ENCODE data around the gene TMEM267. TPM values are rescaled to one million over a fixed set of nuclear protein-coding genes. Genes with fewer than 3 reads are reported as not detected.

TMEM267 gene
- total and polyA plus RNA-seq, 9 donors: 6.3 to 23.0 (median 9.2) TPM

GRCh38 chr5:43437062-43437660 is 46.5 kb downstream of the TMEM267 start:
- TF ChIP-seq CTCF (IDR thresholded peaks at IDR 0.05): no peak
- TF ChIP-seq POLR2A (IDR thresholded peaks at IDR 0.05): no peak
- no peak for TF ChIP-seq EP300 (IDR thresholded peaks at IDR 0.05)
- intact Hi-C loops (cut with DNase I): no loop called here
- Histone ChIP-seq H3K36me3 (no peaks in the 10 kb centered on the region), H3K4me3 (no peak overlapping the region), H3K4me1 (ENCODE audit: insufficient read depth) (no peaks in the 10 kb centered on the region), H3K9me3 (no peaks in the 10 kb centered on the region), H3K27me3 (no peaks in the 10 kb centered on the region), H3K27ac (no peak overlapping the region)
- 96 to 97% (median 96%) methylated on average over 3 of the region's 3 CpGs for WGBS, 3 donors
- no peak for DNase-seq

- no peaks in the 10 kb centered on the region for H3K4me1 ChIP-seq (ENCODE audit: insufficient read depth)
- H3K36me3 ChIP-seq: no peaks in the 10 kb centered on the region
- H3K27ac ChIP-seq: no peak overlapping the region
- 45 to 50% (median 48%) methylated on average over 4 of the region's 4 CpGs for WGBS, 3 donors
- no peak for TF ChIP-seq POLR2A (IDR thresholded peaks at IDR 0.05)
- no peak for TF ChIP-seq EP300 (IDR thresholded peaks at IDR 0.05)
- TF ChIP-seq CTCF (IDR thresholded peaks at IDR 0.05): no peak
- H3K27me3 ChIP-seq: no peaks in the 10 kb centered on the region
- no peaks in the 10 kb centered on the region for H3K9me3 ChIP-seq
- no peak overlapping the region for H3K4me3 ChIP-seq
- DNase-seq: no peak
- intact Hi-C loops (cut with DNase I): no loop called here
These were observed 50.3 kb downstream of the TMEM267 start for GRCh38 chr5:43433382-43433781.

GRCh38 chr5:43432486-43433375 is 50.9 kb downstream of the TMEM267 start:
- no peaks in the 10 kb centered on the region for H3K27me3 ChIP-seq
- H3K27ac ChIP-seq: no peak overlapping the region
- no peak for DNase-seq
- H3K4me1 ChIP-seq (ENCODE audit: insufficient read depth): no peaks in the 10 kb centered on the region
- H3K4me3 ChIP-seq: no peak overlapping the region
- intact Hi-C loops (cut with DNase I): no loop called here
- H3K36me3 ChIP-seq: no peaks in the 10 kb centered on the region
- 14 to 19% (median 16%) methylated on average over 3 of the region's 3 CpGs for WGBS, 3 donors
- no peaks in the 10 kb centered on the region for H3K9me3 ChIP-seq
- TF ChIP-seq CTCF (IDR thresholded peaks at IDR 0.05) (no peak), EP300 (IDR thresholded peaks at IDR 0.05) (no peak)

- Histone ChIP-seq H3K4me1 (ENCODE audit: insufficient read depth) (no peaks in the 10 kb centered on the region), H3K4me3 (no peak overlapping the region), H3K27ac (no peak overlapping the region), H3K36me3 (no peaks in the 10 kb centered on the region), H3K27me3 (no peaks in the 10 kb centered on the region), H3K9me3 (no peaks in the 10 kb centered on the region)
- 79 to 93% (median 84%) methylated on average over 2 of the region's 2 CpGs for WGBS, 3 donors
- intact Hi-C loops (cut with DNase I): no loop called here
- TF ChIP-seq CTCF (IDR thresholded peaks at IDR 0.05) (no peak), EP300 (IDR thresholded peaks at IDR 0.05) (no peak), POLR2A (IDR thresholded peaks at IDR 0.05) (no peak)
- DNase-seq: no peak
These were observed 54.0 kb downstream of the TMEM267 start for GRCh38 chr5:43429706-43430105.

Data from ovary (tissue), 9 donors.